Heart right ventricle (tissue), 16 donors: Measurements from ENCODE around the gene CST4. TPM values are rescaled to one million over a fixed set of nuclear protein-coding genes. Genes with fewer than 3 reads are reported as not detected.
"Not testable (repeated sequence)": the region's sequence is repeated elsewhere in the genome, so short reads cannot be mapped to it uniquely, and the experiment has no call there.

ENCODE experiments used
- ATAC-seq, 8 donors: fragments of 200-7000 bp; cut with Tn5 transposase; one replicate each; pipeline ENCODE4 v1.9.1; 2020; ENCODE audit warnings: mild to moderate bottlenecking in 8 of 8, moderate library complexity in 8 of 8, moderate number of reproducible peaks in 1 of 8
- DNase-seq, 2 donors: peaks; one replicate each; pipeline ENCODE4 v3.0.0-alpha.2; 2020
- H3K27ac ChIP-seq, 10 donors: fragments of 200-600 bp; sonication (generic) in 2 of 10; one replicate each; pipeline versions ENCODE4 v1.5.0 to v1.8.0; 2020 to 2022; ENCODE audit warnings: mild to moderate bottlenecking in 3 of 10
- H3K27me3 ChIP-seq, 7 donors: fragments of 200-600 bp; one replicate each; pipeline ENCODE4 v1.8.0; 2021 to 2022; ENCODE audit warnings: mild to moderate bottlenecking in 2 of 7
- H3K36me3 ChIP-seq, 9 donors: fragments of 200-600 bp; sonication (generic) in 1 of 9; one replicate each; pipeline versions ENCODE4 v1.5.0 to v1.8.0; 2020 to 2022; ENCODE audit warnings: mild to moderate bottlenecking in 2 of 9
- H3K4me1 ChIP-seq, 9 donors: fragments of 200-600 bp; sonication (generic) in 1 of 9; one replicate each; pipeline versions ENCODE4 v1.5.0 to v1.8.0; 2020 to 2022; ENCODE audit warnings: mild to moderate bottlenecking in 4 of 9
- H3K4me3 ChIP-seq, 10 donors: fragments of 200-600 bp; sonication (generic) in 2 of 10; one replicate each; pipeline versions ENCODE4 v1.5.0 to v1.8.0; 2020 to 2022; ENCODE audit warnings: mild to moderate bottlenecking in 7 of 10, moderate library complexity in 2 of 10
- H3K9me3 ChIP-seq, 11 donors: fragments of 200-600 bp in 10 of 11; sonication (generic) in 2 of 11; one replicate each; pipeline versions ENCODE4 v1.5.0 to v1.8.0; 2013 to 2022; ENCODE audit warnings: mild to moderate bottlenecking in 2 of 11, control low read depth in 1 of 11, moderate library complexity in 1 of 11
- CTCF ChIP-seq, 9 donors: fragments of 200-600 bp; sonication (generic) in 2 of 9; IDR thresholded peaks; one replicate each; pipeline versions ENCODE4 v1.5.0 to v1.8.0; 2021 to 2022; ENCODE audit warnings: antibody characterized with exemption in 9 of 9, mild to moderate bottlenecking in 5 of 9, moderate library complexity in 1 of 9
- WGBS, 2 donors: extraction: QIAGEN DNeasy Blood & Tissue Kit; methylation state at CpG; one replicate each; pipeline ENCODE4 v1.1.7; 2013; ENCODE audit warnings: inconsistent platforms in 1 of 2; 5-methylcytosine and 5-hydroxymethylcytosine counted together
- intact Hi-C, 10 donors: fragments of 100-400 bp; cut with DNase I; formaldehyde crosslinking; loops; one replicate each; pipeline versions ENCODE4 v1.11.1 to v1.14.2; 2022
- polyA plus RNA-seq, 2 donors: library from polyadenylated mRNA; stranded (reverse); fragments of 200-250 nt; gene quantifications; one replicate each; pipeline ENCODE4 v1.2.3, GENCODE V29; 2013
- total RNA-seq, 10 donors: library from RNA; stranded (reverse); fragmentation: NEBNext Ultra II Directional in 3 of 10; extraction: Animal tissue kit (Norgen Biotek cat#: 25700) in 3 of 10; gene quantifications; one replicate each; pipeline versions ENCODE4 v1.2.1 to v1.2.4, GENCODE V29; 2021 to 2023
- donor health status: Arrhythmogenic right ventricular cardiomyopathy.
- donor health status: ischemic (EF 13 %, LVEDD 7.1; RV severe dilation, severe dysfunction).
- donor health status: healthy with polysubstance abuse.
- donor health status: DM: no; HTN: yes; CAD: no.
- donor health status: DM: no; HTN: no; CAD: no.
- donor health status: ischemic (EF 25% LVEDD 6.9; RV normal size, moderate dysfunction).
- donor health status: ischemic (EF 25% LVEDD 5.7; RV mildly dilated, moderate dysfunction).
- donor health status: healthy.
- donor health status: DM: yes; HTN: yes; CAD: no.
- donor health status: Ischemic cardiomyopathy.
- donor health status: ischemic (EF 35%, LVEDD 5.7; RV mildly dilated, moderate dysfunction).
- donor health status: nonischemic (EF 11% LVEDD 7.7; RV severe dilation, severe dysfunction).
- donor health status: DM: yes; HTN: yes; CAD: no.
- donor health status: PGD.
- donor health status: ischemic (EF 29% LVEDD 5.4; RV normal size, mild dysfunction).
- donor health status: nonischemic (EF 23%, LVEDD 6.1; RV moderate dilation, normal function).

Gene CST4
- total and polyA plus RNA-seq, 12 donors, result not detected

DNA sequence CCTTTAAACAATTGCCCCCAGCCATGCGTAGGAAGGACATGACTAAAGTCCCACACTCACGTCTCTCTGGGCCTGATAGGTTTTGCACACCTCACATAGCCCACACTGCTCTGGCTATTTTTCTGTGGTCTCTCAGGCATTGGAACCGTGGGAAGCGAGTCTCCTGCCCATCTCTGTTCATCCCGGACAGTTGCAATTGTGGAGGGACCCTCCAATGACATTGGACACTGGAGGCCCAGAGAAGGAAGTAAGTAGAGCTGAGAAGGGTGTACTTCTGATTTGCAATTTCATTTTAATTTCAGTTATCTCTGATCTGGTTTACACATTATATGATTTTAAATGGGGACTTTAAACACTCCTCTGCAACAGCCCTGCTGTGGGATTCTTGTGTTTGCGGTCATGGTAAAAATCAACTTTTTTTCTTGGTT is 27.8 kb downstream of the CST4 start:
- Histone ChIP-seq H3K27me3 (peaks cover 0 to under 1% (median 0%) of the 10 kb centered on the region in 7 donors), H3K4me1 (peaks cover 0 to 18% (median 6%) of the 10 kb centered on the region in 9 donors), H3K4me3 (no peak overlapping the region), H3K9me3 (no peaks in the 10 kb centered on the region), H3K27ac (peak overlapping the region in 3 of 10 donors; percentile 0 to 77 (median 71)), H3K36me3 (no peaks in the 10 kb centered on the region)
- ATAC-seq (no peak), DNase-seq (no peak)
- TF ChIP-seq CTCF (IDR thresholded peaks at IDR 0.05), result no peak
- intact Hi-C loops, result loop anchor here in 1 of 10 donors (10.0 kb wide), 1 partner anchor 134 kb away; no protein-coding TSS in a partner anchor
- 83 to 89% methylated on average over 6 of the region's 6 CpGs for WGBS, 2 donors

GRCh38 chr20:23659989-23660837 is 28.6 kb downstream of the CST4 start:
- Histone ChIP-seq H3K4me3 (no peak overlapping the region), H3K36me3 (no peaks in the 10 kb centered on the region), H3K9me3 (no peaks in the 10 kb centered on the region), H3K27me3 (peaks cover 0 to 3% (median 0%) of the 10 kb centered on the region in 7 donors), H3K27ac (peak overlapping the region in 6 of 10 donors; percentile 46 to 77 (median 66)), H3K4me1 (peaks cover 0 to 26% (median 13%) of the 10 kb centered on the region in 9 donors)
- peak in 7 of 8 donors; percentile 50 to 76 (median 62) for ATAC-seq
- TF ChIP-seq CTCF (IDR thresholded peaks at IDR 0.05), result no peak
- intact Hi-C loops, result loop anchor here in 1 of 10 donors (10.0 kb wide), 1 partner anchor 135 kb away; no protein-coding TSS in a partner anchor
- DNase-seq, result peak in 1 of 2 donors; percentile 47
- WGBS, 2 donors, result 50% methylated on average over 8 of the region's 8 CpGs

GRCh38 chr20:23659610-23659988 is 29.2 kb downstream of the CST4 start:
- H3K27me3 ChIP-seq, ATAC-seq, H3K9me3 ChIP-seq, H3K36me3 ChIP-seq, intact Hi-C loops, DNase-seq, H3K4me3 ChIP-seq: not testable (repeated sequence)
- Histone ChIP-seq H3K4me1 (peaks cover 4 to 33% (median 18%) of the 10 kb centered on the region in 9 donors), H3K27ac (peak overlapping the region in 4 of 10 donors; percentile 47 to 77 (median 68))
- 95 to 97% methylated on average over 2 of the region's 2 CpGs for WGBS, 2 donors

GRCh38 chr20:23658989-23659609 is 29.7 kb downstream of the CST4 start:
- Histone ChIP-seq H3K9me3 (no peaks in the 10 kb centered on the region), H3K4me1 (peaks cover 4 to 38% (median 22%) of the 10 kb centered on the region in 9 donors), H3K4me3 (no peak overlapping the region), H3K27me3 (peaks cover 0 to 3% (median 0%) of the 10 kb centered on the region in 7 donors), H3K27ac (peak overlapping the region in 2 of 10 donors; percentile 47 to 71), H3K36me3 (no peaks in the 10 kb centered on the region)
- DNase-seq (no peak), ATAC-seq (no peak)
- no peak for TF ChIP-seq CTCF (IDR thresholded peaks at IDR 0.05)
- WGBS, 2 donors, result 93 to 94% methylated on average over 8 of the region's 8 CpGs
- intact Hi-C loops, result no loop called here
